SIG-M5 (cell line): ENCODE measurements around the gene DBX2.
"Not testable (repeated sequence)": the region's sequence is repeated elsewhere in the genome, so short reads cannot be mapped to it uniquely, and the experiment has no call there.

Experiments
- DNase-seq: peaks from one replicate; lab custom pipeline; 2025; lab: John Stamatoyannopoulos, UW

DBX2 gene

DNA sequence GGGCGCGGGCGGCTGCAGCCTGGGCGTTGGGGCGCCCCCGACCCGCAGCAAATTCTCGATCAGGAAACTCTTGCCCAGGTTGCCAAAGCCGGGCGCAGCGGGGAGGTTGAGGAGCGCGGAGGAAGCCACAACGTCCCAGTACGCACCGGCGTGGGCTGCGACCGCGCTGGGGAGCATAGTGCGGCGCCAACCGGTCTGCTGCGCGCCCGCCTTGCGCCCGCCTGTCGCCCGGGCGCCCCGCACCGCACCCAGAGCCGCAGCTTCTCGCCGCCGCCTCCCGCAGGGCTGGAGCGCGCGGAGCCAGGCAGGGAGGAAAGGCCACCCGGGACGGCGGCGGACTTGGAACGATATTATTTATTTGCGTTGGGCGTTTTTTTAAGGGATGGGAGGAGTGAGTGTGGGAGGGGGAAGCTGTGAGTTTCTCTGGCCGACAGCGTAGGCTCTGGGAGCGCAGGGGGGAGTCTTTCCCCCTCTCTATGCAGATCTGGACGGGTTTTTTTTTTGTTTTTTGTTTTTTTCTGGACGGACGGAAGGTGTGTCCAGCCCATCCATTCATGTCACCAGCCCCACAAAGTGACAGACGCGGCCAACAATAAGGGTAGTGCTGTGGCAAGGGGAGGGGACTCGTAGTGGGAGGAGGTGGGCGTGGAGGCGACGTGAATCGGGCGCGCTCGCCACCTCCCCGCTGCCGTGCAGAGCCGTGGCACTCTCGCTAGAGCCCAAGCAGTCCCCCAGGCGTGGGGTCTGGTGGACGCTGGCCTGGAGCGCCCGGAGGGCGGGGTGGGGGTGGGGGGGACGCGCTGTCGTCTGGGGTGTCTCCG is at the start of gene DBX2:
TSS of gene DBX2 (minus strand) at position 349 of the 821 bp plus-strand sequence. CDS start at position 177, 172 bp downstream.
- no peak for DNase-seq

DNA sequence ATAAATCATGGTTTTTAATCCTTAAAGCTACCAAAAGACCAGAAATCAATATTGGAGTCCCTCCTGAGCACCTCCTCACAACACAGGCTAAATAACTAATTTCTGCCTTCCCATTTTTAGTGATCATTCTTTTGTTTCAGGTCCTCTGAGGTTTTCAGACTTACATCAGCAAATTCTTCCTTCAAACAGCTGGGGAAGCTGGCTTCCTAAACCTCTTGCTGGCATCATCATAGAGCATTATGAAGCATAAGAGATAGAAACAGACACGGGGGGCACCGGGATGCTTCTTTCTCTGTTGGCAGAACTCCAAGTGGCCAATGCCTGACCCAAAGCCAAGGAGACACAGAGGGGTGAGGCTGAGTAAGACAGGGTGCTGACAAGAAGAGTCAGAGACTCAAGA is 47.9 kb upstream of the DBX2 start:
- DNase-seq = no peak

DNA sequence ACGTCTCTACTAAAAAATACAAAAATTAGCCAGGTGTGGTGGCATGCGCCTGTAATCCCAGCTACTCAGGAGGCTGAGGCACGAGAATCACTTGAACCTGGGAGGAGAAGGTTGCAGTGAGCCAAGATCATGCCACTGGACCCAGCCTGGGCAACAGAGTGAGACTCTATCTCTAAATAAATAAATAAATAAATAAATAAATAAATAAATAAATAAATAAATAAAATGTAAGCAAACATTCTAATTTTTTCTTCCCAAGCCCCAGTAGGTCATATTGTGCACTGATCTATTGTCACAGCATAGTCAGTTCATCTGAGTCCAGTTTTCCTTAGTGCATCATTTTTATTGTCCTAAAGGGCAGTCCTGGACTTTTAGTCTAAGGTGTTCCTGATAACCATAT is 44.5 kb upstream of the DBX2 start:
- DNase-seq = not testable (repeated sequence)

DNA sequence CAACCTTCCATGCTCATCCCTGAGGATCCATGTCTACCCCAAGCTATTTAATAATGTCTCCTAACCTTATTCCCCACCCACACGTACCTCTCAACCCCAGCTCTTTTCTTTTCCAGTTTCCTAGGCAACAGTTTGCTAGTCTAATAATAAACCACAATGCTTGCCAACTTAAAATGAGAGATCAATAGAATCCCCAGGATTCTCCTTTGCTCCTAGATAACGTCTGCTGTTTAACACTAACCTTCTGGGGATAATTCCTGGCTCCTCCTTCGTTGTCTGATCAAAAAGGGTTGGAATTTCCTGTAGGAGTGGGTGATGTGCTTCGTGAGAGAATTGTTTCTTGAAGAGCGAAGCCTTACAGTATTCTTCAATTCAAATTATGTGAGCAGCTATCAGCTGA is 42.2 kb upstream of the DBX2 start:
- no peak for DNase-seq

DNA sequence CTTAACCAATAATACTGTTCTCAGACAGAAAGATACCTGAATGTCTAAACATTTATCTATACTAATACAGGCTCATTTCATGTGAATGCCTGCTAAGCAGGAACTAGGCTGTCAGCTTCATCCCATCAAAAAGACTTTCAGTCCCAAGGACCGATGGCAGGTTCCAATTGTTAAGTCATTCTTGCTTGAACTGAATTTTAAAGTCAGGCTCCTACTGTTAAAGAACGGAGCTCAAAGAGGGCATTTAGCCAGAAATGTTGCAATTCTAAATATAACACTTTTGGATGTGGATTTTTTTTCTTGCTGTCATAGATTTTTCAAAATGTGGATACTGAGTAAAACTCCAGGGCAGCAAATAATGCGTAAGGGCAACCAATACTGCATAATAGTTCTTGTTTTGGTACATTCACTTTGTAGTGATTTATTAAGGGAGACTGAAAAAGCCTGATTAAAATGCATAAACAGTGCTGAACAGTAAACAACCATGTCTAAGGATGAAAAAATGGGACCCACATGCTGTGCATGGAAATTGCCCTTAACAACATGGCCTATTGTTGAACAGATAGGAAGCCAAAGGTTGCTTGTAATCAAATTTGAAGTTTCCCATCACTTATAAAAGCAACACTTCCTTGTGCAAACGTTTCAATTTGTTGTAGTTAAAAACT is 38.6 kb upstream of the DBX2 start:
- DNase-seq = no peak

DNA sequence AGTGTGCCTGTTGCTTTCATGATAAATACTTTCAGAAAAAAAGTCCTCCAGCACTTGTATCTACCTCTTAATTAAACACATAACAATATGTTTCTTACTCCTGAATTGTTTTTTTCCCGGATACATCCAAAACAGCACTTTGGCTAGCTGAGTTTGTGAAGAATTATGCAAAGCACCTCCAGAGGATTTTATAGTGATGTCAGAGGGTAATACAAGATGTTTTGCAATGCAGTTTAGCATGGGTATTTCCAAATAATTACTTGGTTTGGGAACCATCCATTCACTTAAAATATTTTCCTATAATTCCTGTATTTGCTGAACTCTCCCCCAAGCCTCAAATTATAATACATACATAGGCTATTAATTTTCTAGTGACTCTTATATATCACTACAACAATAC is 37.7 kb upstream of the DBX2 start:
- DNase-seq = no peak

DNA sequence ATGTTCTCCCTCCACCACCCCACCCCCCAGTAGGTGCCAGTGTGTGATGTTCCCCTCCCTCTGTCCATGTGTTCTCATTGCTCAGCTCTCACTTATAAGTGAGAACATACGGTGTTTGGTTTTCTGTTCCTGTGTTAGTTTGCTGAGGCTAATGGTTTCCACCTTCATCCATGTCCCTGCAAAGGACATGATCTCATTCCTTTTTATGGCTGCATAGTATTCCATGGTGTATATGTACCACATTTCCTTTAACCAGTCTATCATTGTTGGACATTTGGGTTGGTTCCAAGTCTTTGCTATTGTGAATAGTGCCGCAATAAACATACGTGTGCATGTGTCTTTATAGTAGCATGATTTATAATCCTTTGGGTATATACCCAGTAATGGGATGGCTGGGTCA is 33.3 kb upstream of the DBX2 start:
- DNase-seq = not testable (repeated sequence)

DNA sequence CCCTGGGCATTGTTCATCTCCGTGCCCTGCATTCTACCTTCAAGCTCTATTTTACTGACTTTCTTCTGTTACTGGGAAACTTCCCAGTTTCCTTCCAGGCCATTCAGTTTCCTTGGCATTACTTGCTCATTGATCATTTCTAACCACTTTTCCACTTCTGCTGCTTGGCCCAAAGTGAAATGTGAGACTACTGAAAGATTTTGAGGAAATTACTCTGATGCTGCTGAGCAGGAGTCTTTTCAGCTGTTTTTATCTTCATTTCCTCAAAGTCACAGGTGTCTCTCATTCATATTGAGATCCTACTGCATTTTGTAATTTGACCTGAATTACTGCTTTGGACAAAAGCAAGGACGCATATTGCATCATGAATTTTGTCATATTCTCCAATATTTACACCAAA is 26.4 kb upstream of the DBX2 start:
- no peak for DNase-seq

DNA sequence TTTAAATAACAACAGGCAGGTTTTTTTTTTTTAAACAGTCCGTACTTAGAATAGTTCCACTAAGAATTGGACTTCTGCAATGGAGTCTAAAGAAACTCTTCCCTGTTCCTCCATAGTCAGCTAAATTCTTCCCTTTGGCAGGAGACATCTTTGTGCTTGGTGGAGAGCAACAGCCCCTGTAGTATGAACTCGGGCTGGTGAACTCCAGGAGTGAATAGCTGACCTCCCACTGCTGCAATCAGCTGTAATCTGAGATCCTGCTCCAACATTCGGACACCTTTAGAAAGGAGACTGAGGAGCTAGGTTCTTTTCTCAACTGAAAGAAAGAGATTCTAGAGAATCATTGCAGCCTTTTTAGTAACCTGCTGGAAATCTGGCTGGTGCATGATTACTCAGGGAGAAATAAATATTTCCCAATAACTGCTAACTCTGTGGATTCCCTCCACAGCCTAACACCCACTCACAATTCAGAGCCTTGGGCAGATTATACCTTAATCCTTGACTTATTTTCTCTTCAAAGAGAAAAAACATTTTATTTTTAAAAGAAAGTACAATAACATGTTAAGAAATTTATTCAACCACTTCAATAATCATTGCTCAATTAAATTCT is 25.6 kb upstream of the DBX2 start:
- DNase-seq = no peak

DNA sequence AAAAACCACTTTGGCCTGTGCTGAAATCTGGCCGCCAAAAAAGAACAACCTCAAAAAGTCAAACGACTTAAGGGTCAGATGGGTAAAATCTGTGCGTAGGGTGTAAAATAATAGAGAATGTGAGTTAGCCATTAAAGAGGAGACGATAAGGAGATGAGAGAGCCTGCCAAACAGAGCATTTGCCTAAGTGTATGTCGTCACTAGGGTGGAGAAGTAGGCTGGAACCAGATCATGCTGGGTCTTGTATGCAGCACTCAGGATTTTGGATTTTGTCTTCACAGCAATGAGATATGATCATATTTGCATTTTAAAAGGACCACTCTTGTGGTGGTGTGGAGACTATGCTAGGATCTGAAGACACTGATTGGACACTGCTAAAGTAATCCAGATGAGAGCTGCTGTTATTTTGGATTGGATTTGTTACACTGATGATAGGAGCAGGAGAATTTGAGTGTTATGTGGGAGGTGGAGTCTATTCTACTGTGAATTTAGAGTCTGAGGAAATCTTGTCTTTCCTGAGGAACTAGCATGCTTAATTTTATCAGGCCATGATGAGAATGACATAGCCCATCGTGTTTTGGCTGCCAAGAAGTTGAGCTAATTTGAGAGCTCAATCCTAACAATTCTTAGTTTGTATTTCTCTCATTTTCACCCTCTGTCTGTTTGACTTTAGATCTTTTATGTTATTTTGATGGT is 24.8 kb upstream of the DBX2 start:
- DNase-seq = no peak

DNA sequence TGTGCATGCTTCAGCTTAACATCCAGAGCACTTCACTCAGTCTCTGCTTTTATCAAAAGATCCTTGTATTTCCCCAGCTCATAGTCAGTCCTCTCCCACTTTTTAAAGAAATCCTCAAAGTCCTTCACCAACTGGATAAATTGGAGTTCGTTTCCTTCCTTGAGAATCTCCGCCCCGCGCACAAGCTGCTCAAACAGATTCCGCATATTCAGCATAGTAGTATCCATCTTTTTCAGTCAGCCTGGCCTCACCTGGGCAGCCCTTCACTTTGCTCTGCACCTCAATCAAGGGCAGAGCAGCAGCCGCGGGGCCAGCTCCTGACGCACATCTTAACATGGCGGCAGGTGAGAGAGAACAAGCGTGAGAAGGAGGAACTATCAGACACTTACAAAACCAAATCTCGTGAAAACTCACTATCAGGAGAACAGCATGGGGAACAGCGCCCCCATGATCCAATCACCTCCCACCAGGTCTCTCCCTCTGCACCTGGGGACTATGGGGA is 14.3 kb upstream of the DBX2 start:
- DNase-seq = no peak

DNA sequence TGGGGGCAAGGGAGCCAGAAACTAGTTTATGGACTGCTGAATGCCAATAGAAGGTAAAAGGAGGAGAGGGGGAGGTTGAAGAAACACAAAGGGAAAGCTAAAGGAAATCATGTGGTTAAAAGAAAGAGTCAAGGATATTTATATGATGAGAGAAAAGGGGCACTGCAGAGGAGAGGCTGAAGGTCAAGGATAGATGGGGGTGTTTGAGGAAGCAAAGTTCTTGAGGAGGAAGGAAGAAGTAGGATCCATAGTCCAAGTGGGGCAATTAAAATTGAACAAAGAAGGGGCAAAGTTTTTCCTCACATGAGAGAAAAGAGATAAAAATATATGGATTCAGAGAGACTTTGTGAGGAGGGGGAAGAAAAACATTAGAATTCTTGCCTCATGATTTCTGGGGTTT is 10.1 kb upstream of the DBX2 start:
- DNase-seq = no peak

DNA sequence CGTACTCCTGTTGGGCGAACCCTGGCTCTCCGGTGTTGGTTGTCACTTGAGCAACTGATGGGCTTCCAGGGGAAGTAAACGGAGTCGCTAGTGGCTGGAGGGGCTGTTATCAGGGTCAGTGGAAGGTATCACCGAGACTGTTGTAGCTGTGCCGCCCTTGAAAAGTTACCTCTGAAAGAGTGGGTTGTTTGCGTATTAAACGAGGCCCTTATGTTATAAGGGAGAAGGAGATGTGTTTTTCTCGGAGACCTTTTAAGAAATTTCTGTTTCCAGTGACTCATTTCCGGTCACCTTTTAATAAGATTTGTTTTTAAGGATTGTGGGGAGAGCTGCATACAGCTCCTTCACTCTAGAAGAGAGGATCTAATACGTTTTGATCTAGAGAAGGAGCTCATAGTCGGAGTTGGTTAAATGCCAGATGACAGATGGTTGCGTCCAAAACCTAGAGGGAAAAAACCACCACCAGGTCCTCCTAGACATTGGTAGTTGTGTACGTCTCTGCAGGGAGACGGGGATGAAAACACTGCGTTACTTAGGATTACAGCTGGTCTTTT is 750 bp upstream of the DBX2 start:
- DNase-seq = no peak

DNA sequence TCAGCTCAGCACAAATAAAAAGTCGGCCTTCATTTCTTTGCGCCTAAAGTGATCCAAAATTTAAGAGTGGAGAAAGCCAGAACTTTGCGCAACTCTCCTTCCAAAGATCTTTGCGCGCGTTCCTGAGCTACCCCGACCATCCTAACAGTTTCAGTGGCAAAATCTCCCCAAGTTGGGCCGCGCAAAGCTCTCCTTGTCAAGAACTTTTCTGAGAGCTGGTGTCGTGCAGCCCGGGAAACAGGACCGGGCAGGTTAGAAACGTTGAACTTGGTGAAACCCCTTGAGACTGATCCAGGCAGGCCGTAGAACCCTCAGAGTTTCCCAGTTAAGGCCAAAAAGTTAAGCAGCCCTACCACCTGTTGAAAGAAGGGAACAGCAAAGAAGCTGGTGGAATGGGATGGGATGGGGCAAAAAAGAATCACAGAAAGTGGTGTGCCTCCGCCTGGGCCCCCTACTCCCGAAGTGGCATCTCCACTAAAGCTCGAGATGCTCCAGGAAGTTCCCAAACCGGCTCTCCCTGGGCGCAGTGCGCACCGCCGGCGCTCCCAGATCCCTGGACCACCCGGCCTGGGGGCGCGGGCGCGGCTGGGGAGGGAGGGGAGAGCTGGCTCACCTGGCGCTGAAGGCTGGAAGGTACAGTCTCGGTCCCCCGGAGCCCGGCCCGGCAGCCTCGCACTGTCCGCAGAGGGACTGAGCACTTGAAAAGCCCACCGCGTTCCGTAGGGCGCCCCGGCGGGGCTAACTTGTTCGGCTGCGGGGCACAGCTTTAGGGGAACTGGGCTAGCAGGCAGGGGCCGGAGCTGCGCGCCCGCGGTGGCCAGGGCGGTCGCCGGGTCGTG is 768 bp downstream of the DBX2 start:
- DNase-seq = no peak

DNA sequence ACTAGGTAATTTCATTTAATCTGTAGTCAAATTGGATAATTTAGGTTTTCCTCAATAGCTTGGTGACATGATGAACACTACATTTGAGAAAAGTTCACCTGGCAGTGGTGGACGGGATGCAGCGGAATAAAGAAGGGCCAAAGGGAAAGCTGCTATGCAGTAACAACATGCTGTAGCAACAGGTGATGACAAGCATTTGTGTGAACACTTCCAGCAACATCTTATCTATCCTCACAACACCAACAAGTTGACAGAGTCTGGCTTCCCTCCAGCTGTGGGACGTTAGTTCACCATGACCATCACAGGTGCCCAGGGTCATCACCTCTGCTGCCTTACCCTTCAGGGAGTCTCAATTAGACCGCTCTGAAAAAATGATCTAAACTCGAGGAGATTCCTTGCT is 8.3 kb downstream of the DBX2 start:
- DNase-seq = no peak

DNA sequence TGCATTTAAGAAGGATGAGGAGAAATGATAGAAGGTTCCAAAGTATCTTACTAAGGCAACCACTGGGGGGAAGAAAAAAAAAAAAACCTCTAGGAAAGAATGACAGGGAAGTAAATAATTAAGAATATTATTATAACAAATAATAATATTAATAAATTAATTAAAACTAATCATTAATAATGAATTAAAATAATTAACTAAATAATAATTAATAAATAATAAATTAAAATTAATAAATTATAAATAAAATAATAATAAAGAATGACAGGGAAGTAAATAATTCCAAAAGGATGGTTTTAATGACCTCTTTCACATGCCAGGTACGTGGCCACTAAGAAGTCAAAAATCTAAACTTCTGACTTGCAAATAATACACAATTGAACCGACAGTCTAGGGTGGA is 9.9 kb downstream of the DBX2 start:
- no peak for DNase-seq

DNA sequence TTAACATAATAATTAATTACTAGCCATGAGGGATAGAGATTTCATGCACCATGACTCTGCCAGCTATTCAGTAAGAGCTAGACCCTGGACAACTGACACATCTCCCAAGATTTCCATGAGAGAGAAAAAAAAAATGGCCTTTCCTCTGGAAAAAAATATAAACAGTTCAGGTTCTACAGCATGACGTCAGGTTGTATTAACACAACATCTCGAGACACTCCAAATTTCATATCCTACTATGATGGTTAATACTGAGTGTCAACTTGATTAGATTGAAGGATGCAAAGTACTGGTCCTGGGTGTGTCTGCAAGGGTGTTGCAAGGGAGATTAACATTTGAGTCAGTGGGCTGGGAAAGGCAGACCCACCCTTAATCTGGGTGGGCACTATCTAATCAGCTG is 11.1 kb downstream of the DBX2 start:
- DNase-seq = no peak

DNA sequence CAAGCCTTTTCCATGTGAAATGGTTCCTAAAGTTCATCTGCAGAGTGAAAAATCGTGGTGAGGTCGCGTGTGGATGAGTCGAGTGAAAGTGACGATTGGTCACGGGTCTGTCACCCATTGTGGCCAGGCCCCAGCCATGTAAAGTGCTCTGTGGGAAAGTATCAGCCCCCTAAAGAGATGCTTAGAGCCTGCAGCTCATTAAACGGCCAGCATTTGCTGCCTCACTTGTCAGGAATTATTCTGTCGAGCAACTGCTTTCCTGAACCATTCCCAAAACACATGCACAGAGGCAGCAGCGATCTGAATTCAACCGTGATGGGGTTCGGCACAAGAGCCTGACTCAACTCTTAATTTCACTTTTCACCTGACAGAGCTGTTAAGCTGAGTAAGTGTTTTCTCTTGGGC is 16.0 kb downstream of the DBX2 start:
- DNase-seq = no peak

DNA sequence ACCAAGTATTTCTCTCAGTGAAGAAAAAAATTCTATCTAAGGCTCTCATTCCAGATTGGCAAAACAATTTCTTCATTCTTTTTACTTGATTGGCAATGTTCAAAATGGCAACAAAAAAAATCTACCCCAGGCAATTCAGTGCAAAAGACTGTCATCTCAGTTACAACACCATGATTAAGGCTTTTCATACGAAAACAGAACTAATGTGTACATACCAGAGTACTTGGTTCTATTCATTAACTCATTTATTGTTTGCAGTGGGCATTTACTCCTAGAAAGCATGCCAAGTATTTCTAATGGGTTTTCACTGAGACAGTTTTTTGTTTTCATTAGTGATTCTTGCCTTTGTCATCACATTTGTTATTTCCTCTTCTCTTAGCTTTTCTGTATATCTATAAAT is 33.0 kb downstream of the DBX2 start:
- no peak for DNase-seq

DNA sequence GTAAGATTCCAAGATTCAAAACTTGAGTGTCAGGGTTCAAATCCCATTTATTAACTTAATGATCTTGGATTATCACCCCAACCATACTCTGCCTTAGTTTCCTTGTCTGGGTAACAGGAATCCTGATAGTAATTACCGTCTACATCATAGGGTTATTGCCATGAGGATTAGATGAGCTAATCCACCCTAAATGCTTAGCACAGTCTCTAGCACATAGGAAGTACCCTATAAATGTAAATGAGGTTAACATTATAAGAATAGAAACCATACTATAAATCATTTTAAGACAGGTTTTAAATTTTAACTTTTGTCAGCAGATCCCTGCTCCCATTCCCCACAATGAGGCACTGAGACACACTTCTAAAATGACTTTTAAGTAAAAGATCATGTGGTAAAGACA is 36.5 kb downstream of the DBX2 start:
- no peak for DNase-seq

DNA sequence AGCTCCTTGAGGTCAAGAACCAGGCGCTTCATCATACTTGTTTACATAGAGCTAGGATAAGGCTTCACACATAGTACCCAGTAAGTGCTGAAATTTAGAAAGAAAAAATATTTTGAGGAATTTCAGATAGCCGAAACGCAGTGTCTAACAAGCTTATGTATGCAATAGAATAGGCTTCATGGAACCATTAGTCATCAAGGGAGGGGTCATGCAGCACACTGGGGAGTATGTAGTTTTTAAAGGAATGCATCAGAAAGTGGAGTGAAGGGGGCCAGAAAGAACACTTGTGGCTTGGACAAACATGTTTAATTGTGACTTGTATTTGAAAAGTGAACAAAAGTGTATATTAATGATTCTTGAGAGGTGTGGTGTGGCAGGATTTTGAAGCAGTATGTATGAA is 38.1 kb downstream of the DBX2 start:
- no peak for DNase-seq
